Occipital lobe (tissue), 2 donors: ENCODE data around the gene DFFB. TPM values are rescaled to one million over a fixed set of nuclear protein-coding genes. Genes with fewer than 3 reads are reported as not detected.

Source experiments
- DNase-seq: peaks from one replicate; lab custom pipeline; 2025; lab: John Stamatoyannopoulos, UW
- total RNA-seq: library from RNA; depleted of rRNA; stranded (reverse); fragments of >200 nt; gene quantifications from one replicate; pipeline ENCODE4 v1.2.3, GENCODE V29; 2014

The DFFB gene
- total RNA-seq, 1 donor from 2014 or later: 12.6 TPM

- no peak for DNase-seq
Observed at GRCh38 chr1:3871451-3871805, 14.2 kb downstream of the DFFB start.

DNA sequence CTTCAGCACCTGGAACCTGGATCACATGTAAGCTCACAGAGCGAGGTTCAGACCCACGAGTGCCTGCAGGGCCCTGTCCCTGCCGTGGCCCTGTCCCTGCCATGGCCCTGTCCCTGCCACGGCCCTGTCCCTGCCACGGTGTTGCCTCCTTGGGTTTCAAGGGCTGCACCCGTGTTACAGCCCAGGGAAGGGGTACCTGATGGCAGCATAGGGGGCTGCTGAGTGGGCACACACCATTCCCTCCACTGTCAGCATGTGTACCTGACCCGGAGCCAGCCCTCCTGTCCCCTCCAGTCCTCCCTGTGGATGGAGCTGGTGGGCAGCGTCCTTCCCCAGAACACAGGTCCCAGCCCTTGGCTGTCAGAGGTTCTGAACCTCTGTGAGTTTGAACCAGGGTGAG lies 15.3 kb downstream of the DFFB start:
- DNase-seq: no peak

- no peak for DNase-seq
Observed at GRCh38 chr1:3874736-3875135, 17.5 kb downstream of the DFFB start.

- DNase-seq: no peak
Observed at GRCh38 chr1:3876716-3877115, 19.4 kb downstream of the DFFB start.

DNA sequence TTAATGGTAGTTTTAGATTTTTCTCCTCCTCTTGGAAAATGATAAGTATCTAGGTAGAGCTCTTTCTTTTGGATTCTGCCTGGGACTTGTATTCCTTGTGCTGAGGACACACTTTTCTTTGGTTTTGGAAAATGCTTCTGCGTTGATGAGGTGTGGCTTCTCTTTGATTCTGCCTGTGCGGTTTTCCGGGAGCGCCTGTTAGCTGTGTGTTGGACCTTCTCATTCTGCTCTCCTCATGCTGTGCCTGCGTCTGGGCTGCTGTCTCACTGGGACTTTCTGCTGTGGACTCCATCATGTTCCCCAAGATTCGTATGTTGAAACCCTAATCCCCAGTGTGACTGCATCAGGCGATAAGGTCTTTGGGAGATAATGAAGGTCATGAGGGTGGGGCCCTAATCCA lies 21.8 kb downstream of the DFFB start:
- DNase-seq: no peak

DNA sequence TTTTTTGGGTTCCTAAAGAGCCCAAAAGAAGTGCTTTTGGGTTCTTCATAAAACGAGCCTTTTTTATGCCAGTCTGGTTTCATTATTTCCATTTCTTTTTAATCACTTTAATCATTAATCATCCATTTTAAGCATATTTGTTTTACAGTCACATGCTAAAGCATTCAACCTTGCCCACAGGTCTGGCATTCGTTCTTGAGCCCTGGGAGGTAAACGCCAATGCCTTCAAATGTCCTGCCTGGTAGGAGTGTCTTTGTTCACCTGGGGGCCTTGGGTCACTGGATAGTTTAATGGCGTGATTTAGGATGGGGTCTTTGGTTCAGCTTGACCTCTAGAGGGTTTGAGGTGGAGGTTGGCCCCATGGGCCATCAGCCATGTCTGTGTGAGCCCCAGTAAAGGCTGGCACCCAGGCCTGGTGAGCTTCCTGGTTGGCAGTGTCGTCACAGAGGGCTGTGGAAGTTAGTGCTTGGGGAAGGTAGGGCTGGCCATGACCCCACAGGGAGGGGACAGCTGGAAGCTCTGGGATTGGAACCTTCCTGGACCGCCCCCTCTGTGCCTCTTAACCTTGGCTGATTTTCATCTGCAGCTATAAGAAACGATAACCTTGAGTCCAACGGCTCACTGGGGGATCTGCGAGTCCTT lies 22.6 kb downstream of the DFFB start:
- no peak for DNase-seq

DNA sequence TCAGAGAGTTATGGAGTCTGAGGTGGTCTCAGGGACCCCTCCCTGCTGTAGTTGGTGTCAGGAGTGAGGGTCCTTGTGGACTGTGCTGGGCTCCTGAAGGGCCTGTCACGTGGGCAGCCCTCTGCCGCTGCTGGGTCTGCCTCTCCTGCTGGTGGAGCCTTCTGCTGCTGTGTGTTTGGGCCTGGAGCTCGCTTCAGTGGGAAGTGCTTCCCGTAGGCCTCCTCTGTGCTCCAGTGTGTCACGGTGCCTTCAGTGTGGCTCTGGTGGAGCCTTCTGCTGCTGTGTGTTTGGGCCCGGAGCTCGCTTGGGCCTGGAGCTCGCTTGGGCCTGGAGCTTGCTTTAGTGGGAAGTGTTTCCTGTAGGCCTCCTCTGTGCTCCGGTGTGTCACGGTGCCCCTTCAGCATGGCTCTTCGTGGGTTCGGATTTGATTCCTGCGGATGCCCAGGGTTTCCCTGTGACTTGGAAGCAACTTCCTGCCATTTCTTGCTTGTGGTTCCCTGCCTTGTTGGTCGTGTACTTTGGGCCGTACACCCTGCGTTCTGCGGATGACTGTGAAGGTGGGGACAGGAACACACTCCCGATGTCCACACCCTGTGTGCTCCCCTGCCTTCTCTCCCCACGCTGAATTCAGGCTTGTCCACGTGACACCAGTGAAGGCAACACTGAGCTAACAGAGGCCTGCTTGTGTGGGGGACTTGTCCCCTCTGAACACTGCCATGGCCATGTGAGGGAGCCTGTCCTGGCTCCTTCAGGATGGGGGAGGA lies 23.3 kb downstream of the DFFB start:
- no peak for DNase-seq

DNA sequence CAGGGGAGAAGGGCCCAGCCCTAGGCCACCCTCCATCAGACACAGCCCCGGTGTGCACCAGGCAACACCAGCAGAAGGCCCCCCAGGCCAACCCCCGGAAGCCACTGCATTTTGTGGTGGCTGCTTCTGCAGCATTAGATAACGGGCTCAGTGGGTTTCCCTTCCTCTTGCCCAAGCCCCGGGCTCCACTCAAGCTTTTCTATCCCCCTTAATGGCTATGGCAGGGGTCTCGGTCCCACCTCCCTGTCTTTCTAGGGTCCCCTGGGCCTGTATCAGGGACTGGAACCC lies 23.9 kb downstream of the DFFB start:
- no peak for DNase-seq

GRCh38 chr1:3883194-3883925 lies 26.1 kb downstream of the DFFB start:
- DNase-seq: no peak

DNA sequence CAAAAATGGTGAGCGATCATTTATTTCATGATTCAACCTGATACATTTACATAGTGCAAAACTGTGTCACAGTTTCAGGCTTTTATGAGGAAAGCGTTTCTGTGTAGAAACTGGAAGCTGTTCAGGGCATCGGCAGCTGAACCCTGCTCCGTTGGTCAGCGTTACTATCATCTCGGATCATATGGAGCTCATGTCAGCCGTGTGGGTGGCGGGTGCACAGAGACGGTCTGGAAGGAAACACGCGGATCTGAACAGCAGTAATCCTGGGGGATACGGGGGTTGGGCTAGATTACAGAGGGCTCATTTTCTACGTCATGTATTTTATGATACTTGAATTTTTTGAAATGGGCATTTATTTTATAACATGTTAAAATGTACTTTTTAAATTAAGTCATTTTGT lies 27.7 kb downstream of the DFFB start:
- DNase-seq: no peak

DNA sequence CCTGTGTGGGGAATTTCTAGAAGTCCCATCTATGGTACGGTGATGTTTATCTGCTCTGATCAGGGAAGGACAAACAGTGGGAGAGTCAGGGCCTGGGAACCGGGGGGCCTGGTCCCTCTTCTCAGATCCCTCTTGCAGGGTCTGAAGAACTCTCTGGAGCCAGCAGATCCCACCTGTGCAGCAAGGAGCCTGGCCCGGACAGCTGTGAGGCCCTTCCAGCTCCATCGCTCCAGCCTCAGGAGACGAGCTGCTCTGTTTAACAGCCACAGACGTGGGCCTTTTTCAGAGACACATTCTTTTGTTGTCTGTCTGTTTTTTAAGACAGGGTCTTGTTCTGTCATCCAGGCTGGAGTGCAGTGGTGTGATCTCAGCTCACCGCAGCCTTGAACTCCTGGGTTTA lies 28.3 kb downstream of the DFFB start:
- no peak for DNase-seq

DNA sequence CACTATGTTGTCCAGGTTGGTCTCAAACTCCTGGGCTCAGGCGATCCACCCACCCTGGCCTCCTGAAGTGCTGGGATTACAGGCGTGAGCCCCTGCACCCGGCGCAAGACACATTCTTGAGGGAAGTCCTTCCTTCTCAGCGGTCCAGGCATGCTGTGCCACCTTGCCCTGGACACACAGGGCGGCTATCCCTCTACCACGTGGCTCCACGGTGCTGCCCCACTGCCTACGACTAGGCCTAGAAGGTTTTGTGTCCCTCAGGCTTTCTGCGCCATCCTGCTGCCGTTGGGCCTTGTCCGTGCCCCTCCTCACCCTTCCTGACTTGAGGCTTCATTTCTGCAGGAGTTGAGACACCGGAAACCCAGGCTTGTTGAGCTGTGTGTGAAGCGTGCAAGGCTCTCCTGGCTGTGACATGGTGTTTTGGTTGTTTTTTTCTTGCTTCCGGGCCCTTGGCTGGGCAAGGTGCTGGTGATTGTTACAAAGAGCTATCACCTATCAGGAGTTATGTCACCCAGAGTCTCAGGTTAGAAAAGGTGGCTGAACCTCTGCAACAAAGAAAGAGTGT lies 28.9 kb downstream of the DFFB start:
- DNase-seq: no peak

- no peak for DNase-seq
Observed at GRCh38 chr1:3886691-3887090, 29.4 kb downstream of the DFFB start.

DNA sequence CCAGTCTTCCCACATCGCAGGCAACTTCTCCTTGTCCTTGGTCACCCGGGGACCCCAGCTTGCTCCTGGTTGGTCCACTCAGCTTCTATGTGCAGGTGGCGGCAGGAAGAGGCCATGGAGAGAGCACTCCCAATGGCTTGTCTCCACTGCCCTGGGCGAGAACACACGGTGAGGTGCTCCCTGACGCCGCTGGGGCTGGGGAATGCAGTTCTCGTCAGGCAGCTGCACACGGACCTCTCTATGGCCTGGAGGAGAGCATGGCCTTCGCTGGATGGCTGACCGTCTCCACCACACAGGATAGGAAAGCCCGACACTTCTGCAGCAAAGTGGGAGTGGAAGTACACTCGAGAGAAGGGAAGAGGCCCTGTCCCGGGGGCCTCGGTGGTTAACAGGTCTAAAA lies 31.0 kb downstream of the DFFB start:
- DNase-seq: no peak

GRCh38 chr1:3889936-3890335 lies 32.7 kb downstream of the DFFB start:
- no peak for DNase-seq

DNA sequence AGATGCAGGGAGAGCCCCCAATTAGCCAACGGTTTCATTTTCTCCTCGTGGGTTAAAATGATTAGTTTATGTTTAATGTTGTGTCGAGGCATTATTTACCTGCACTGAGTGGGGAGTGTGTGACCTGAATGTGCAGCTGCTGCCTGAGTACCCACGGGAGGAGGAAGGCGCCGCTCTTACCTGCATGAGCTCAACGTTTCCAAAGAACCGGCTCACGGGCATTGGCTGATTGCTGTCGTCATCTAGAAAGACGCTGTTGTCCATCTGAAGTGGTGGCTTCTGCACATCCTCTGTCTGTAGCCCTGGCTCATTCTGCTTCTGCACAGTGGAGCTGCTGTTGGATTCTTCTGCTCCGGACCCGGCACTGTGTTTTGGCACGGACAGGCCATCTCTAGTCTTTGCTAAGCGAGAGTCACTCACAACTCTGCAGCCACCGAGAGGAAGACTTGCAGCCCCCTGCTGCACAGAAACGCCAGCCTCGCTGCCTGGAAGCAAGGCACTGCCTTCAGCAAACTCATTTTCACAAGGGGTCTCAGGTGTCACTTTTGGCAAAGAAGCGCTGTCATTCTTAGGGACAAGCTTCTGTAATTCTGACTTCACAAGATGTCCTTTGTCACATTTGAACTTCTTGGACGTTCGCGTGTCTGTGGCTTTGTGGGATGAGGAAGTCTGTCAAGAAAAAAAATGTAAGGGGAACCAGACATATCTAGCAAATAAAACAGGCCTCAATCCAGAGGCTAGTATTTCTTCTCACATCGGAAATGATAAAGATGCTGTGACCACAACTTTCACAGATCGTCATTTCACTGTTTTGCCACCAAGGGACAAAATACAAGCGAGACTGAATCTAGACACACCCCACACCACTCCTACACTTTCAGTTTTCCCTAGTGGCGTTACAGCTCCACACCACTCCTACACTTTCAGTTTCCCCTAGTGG lies 33.4 kb downstream of the DFFB start:
- no peak for DNase-seq

DNA sequence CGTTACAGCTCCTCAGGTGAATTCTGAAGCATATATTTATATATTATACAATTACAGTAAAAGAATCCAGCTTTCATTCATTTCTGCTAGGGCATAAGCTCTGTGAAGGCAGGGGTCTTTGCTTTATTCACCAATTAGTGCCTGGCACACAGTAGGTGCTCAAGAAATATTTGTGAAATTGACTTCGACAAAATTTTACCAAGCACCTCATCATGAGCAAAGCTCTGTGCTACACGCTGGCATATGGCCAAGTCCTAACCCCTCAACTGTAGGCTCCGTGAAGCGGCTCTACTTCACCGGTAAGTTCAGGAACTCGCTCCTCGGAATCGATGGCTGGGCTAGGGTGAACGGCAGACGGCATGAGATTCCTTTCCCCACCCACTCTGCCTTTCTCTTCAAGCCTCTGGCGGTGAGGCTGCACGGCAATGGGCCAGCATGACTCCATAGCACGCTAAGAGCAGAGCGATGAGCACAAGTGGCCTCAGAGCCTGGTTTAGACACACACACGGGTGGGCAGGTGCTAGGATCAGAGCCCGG lies 34.1 kb downstream of the DFFB start:
- peak; percentile 18 for DNase-seq

- DNase-seq: peak; percentile 32
Observed at GRCh38 chr1:3892748-3893147, 35.5 kb downstream of the DFFB start.

DNA sequence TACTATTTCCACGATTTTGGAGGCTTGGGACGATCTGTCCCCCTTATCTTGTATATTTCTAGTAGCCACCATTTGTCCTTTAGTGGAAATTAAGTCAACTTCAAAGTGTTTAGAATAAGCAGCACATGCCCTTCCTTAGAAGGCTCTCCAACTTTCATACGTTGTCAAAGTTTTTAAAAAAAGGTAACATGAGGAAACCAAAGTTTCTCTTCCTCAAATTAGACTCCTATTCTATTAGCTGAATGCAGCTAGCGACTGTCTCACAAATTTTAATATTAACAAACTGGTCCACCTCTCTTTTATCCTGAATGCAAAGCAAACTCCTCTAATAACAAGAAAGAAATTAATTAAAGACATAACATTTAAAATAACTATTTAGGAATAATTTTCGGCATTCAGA lies 35.9 kb downstream of the DFFB start:
- no peak for DNase-seq

- no peak for DNase-seq
Observed at GRCh38 chr1:3894626-3895278, 37.5 kb downstream of the DFFB start.
